B cell (primary cell): ENCODE data around the gene LGI1. TPM values are rescaled to one million over a fixed set of nuclear protein-coding genes. Genes with fewer than 3 reads are reported as not detected.
A peak's percentile ranks its signal among the peaks of the same experiment; 100 is the strongest.

Source experiments
- ATAC-seq: fragments of 200-7000 bp; cut with Tn5 transposase; one replicate; pipeline ENCODE4 v1.10.0; 2021; ENCODE audit warnings: low read depth, mild to moderate bottlenecking, moderate number of reproducible peaks, moderate library complexity
- CTCF ChIA-PET: fragments of 350-600 bp; sonication (Branson Sonifier 250); formaldehyde crosslinking; loops from one replicate; lab custom pipeline; 2021; ENCODE audit warnings: antibody characterized with exemption, inconsistent platforms; lab: Charles Lee
- POLR2A ChIA-PET: fragments of 350-600 bp; sonication (Branson Sonifier 250); formaldehyde crosslinking; loops from one replicate; lab custom pipeline; 2021; ENCODE audit warnings: antibody characterized with exemption; lab: Charles Lee
- DNase-seq: peaks from one replicate; pipeline ENCODE4 v3.0.0; 2013
- H2AFZ ChIP-seq: 2 replicates; pipeline ENCODE4 v1.6.1; 2012; ENCODE audit warnings: mild to moderate bottlenecking, low read depth, low read length; ENCODE audit not compliant: insufficient read depth, poor library complexity, severe bottlenecking
- H3K27ac ChIP-seq, 2 donors: 1 replicate in 1 of 2; 2 replicates in 1 of 2; pipeline ENCODE4 v1.5.1; 2012 to 2013; ENCODE audit warnings: low read length in 2 of 2, mild to moderate bottlenecking in 2 of 2, moderate library complexity in 1 of 2
- H3K27me3 ChIP-seq, 4 experiments: fragments of 200-600 bp in 1 of 4; sonication (generic) in 1 of 4; replicated peaks in 1 of 4; 1 replicate in 2 of 4; 2 replicates in 2 of 4; pipeline versions ENCODE4 v1.6.1 to v1.7.0; 2013 to 2016; ENCODE audit warnings: low read length in 3 of 4, mild to moderate bottlenecking in 2 of 4, mixed read lengths in 1 of 4, moderate library complexity in 1 of 4; ENCODE audit not compliant: insufficient read depth in 4 of 4, control insufficient read depth in 3 of 4; ENCODE audit errors: control extremely low read depth in 1 of 4
- H3K36me3 ChIP-seq, 2 experiments: replicated peaks in 1 of 2; 1 replicate in 1 of 2; 2 replicates in 1 of 2; pipeline versions ENCODE4 v1.6.1 to v1.7.1; 2013; ENCODE audit warnings: low read length in 1 of 2; ENCODE audit not compliant: insufficient read depth in 2 of 2, control insufficient read depth in 1 of 2; ENCODE audit errors: control extremely low read depth in 1 of 2, extremely low read depth in 1 of 2
- H3K4me1 ChIP-seq, 2 donors: fragments of 200-600 bp in 1 of 2; sonication (generic) in 1 of 2; 1 replicate in 1 of 2; 2 replicates in 1 of 2; pipeline versions ENCODE4 v1.5.1 to v1.6.1; 2013 to 2017; ENCODE audit warnings: low read length in 2 of 2; ENCODE audit not compliant: control insufficient read depth in 2 of 2, insufficient read depth in 2 of 2
- H3K4me2 ChIP-seq: replicated peaks from 2 replicates; pipeline ENCODE3; 2012; ENCODE audit warnings: mild to moderate bottlenecking, low read depth, low read length; ENCODE audit not compliant: poor library complexity, severe bottlenecking
- H3K4me3 ChIP-seq, 5 experiments: fragments of 200-600 bp in 1 of 5; sonication (generic) in 1 of 5; 1 replicate in 3 of 5; 2 replicates in 2 of 5; pipeline versions ENCODE4 v1.5.1 to v1.7.0; 2011 to 2016; ENCODE audit warnings: low read length in 4 of 5, mild to moderate bottlenecking in 4 of 5, low read depth in 2 of 5, control low read depth in 1 of 5, moderate library complexity in 1 of 5; ENCODE audit not compliant: insufficient read depth in 1 of 5; ENCODE audit errors: control extremely low read depth in 1 of 5, extremely low read depth in 1 of 5
- H3K79me2 ChIP-seq: fragments of 200-600 bp; sonication (generic); one replicate; pipeline ENCODE4 v1.6.0; 2016; ENCODE audit warnings: low read length; ENCODE audit not compliant: control insufficient read depth, insufficient read depth
- H3K9ac ChIP-seq: fragments of 200-600 bp; sonication (generic); 2 replicates; pipeline ENCODE4 v1.6.1; 2017; ENCODE audit warnings: mild to moderate bottlenecking, low read length, moderate library complexity
- H3K9me3 ChIP-seq, 3 donors: one replicate each; pipeline versions ENCODE4 v1.6.1 to v1.7.1; 2013; ENCODE audit warnings: low read length in 2 of 3; ENCODE audit not compliant: control insufficient read depth in 2 of 3, insufficient read depth in 1 of 3; ENCODE audit errors: control extremely low read depth in 1 of 3
- H4K20me1 ChIP-seq: 2 replicates; pipeline ENCODE4 v1.6.0; 2012; ENCODE audit warnings: mild to moderate bottlenecking, low read length; ENCODE audit not compliant: insufficient read depth, control insufficient read depth, poor library complexity, severe bottlenecking
- H3K27ac Mint-ChIP-seq: one replicate; pipeline ENCODE4 v1.8.0; 2021; ENCODE audit warnings: mixed read lengths
- H3K27me3 Mint-ChIP-seq: one replicate; pipeline ENCODE4 v1.8.0; 2021; ENCODE audit warnings: mixed read lengths
- H3K4me1 Mint-ChIP-seq: one replicate; pipeline ENCODE4 v1.8.0; 2021; ENCODE audit warnings: mixed read lengths
- H3K4me3 Mint-ChIP-seq: one replicate; pipeline ENCODE4 v1.8.0; 2021; ENCODE audit warnings: mixed read lengths
- H3K9me3 Mint-ChIP-seq: one replicate; pipeline ENCODE4 v1.8.0; 2022; ENCODE audit warnings: mixed read lengths; ENCODE audit not compliant: insufficient read depth
- EZH2 ChIP-seq: IDR thresholded peaks from 2 replicates; pipeline ENCODE4 v1.6.1; 2012; ENCODE audit warnings: borderline replicate concordance, low read depth, mild to moderate bottlenecking, moderate library complexity, low read length; ENCODE audit not compliant: insufficient read depth, poor library complexity, severe bottlenecking
- WGBS: methylation state at CpG from one replicate; pipeline ENCODE4 v1.1.5; 2013; ENCODE audit warnings: missing lambda C conversion rate; ENCODE audit not compliant: insufficient coverage; 5-methylcytosine and 5-hydroxymethylcytosine counted together
- intact Hi-C: fragments of 100-400 bp; cut with micrococcal nuclease; formaldehyde crosslinking; loops from one replicate; pipeline ENCODE4 v1.10.0; 2022
- polyA plus RNA-seq: library from polyadenylated mRNA; depleted of rRNA; stranded (reverse); fragments of >200 nt; gene quantifications from 2 replicates; pipeline ENCODE4 v1.2.3, GENCODE V29; 2012
- total RNA-seq, 2 donors: library from RNA; stranded (reverse); fragments of 120-200 nt in 1 of 2; gene quantifications; 1 replicate in 1 of 2; 2 replicates in 1 of 2; pipeline versions ENCODE4 v1.2.3 to v1.2.4, GENCODE V29; 2013 to 2022
- TF ChIP-seq, protein P1 (sequence below): fragments of 200-600 bp; IDR thresholded peaks from one replicate; pipeline ENCODE4 v1.8.0; 2022; ENCODE audit warnings: antibody characterized with exemption, mild to moderate bottlenecking

Gene LGI1
- total and polyA plus RNA-seq, 2 donors (not counting 1 experiment from before 2014, with no cell fraction given): not detected

DNA sequence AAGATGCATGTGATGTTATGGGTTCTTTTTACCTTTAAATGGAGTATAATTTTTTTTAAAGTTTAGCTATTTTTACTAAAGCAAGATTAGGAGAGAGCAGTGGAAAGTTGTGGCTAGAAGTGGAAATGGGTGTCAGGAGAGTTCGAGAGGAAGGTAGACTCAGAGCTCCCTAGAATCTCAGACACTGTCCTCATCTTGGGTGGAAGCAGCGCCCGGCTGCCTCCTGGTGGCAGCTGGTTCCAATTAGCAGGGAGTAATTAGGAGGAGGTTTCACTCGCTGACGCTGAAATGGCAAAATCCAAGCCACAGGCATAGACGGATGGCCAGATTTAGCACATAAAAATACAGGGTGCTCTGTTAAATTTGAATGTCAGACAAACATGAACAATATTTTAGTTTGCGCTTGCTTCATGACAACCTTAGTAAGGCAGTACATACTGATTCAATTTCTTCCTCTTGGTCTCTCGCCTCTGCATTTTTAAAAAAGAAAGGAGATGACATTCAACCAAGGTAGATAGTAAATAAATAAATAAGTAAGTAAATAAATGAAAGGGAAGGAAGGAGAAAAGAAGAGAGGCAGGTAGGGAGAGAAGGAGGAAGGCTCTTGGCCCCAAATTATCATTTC lies 58.5 kb downstream of the LGI1 start:
- no peaks in the 10 kb centered on the region for H3K4me1 ChIP-seq
- no peak for TF ChIP-seq EZH2
- TF ChIP-seq, protein P1, sequence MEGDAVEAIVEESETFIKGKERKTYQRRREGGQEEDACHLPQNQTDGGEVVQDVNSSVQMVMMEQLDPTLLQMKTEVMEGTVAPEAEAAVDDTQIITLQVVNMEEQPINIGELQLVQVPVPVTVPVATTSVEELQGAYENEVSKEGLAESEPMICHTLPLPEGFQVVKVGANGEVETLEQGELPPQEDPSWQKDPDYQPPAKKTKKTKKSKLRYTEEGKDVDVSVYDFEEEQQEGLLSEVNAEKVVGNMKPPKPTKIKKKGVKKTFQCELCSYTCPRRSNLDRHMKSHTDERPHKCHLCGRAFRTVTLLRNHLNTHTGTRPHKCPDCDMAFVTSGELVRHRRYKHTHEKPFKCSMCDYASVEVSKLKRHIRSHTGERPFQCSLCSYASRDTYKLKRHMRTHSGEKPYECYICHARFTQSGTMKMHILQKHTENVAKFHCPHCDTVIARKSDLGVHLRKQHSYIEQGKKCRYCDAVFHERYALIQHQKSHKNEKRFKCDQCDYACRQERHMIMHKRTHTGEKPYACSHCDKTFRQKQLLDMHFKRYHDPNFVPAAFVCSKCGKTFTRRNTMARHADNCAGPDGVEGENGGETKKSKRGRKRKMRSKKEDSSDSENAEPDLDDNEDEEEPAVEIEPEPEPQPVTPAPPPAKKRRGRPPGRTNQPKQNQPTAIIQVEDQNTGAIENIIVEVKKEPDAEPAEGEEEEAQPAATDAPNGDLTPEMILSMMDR: peak; percentile 67
- peaks cover 63% of the 10 kb centered on the region for H3K27me3 Mint-ChIP-seq
- H3K9me3 Mint-ChIP-seq: peaks cover 3% of the 10 kb centered on the region
- intact Hi-C loops: loop anchor here (1.0 kb wide), 1 partner anchor 114 kb away; the partner anchor contains the start of gene FRA10AC1
- no peak overlapping the region for H3K27ac Mint-ChIP-seq
- H2AFZ ChIP-seq: no peak overlapping the region
- no peak overlapping the region for H3K4me3 Mint-ChIP-seq
- POLR2A ChIA-PET: interaction anchor here (1.6 kb wide), 1 partner anchor 114 kb away, joined by 4 read pairs; the partner anchor contains the start of gene FRA10AC1
- H3K9me3 ChIP-seq: peaks cover 0 to 2% (median 0%) of the 10 kb centered on the region in 3 donors
- H3K4me2 ChIP-seq: no peak overlapping the region
- H3K27me3 ChIP-seq: peaks cover 0 to 21% (median 5%) of the 10 kb centered on the region in 4 experiments
- H3K4me1 Mint-ChIP-seq: no peaks in the 10 kb centered on the region
- WGBS: 6% methylated on average over 3 of the region's 8 CpGs
- no peak overlapping the region for H3K9ac ChIP-seq
- H3K79me2 ChIP-seq: no peaks in the 10 kb centered on the region
- DNase-seq: peak; percentile 51
- CTCF ChIA-PET: interaction anchor here (0.7 to 3.6 kb wide), 16 partner anchors 9 to 628 kb away, joined by 3 to 40 read pairs (median 3); partner anchors contain the start of gene FRA10AC1
- no peak overlapping the region for H3K4me3 ChIP-seq
- H4K20me1 ChIP-seq: no peaks in the 10 kb centered on the region
- no peak overlapping the region for H3K27ac ChIP-seq
- H3K36me3 ChIP-seq: no peaks in the 10 kb centered on the region
- no peak for ATAC-seq

DNA sequence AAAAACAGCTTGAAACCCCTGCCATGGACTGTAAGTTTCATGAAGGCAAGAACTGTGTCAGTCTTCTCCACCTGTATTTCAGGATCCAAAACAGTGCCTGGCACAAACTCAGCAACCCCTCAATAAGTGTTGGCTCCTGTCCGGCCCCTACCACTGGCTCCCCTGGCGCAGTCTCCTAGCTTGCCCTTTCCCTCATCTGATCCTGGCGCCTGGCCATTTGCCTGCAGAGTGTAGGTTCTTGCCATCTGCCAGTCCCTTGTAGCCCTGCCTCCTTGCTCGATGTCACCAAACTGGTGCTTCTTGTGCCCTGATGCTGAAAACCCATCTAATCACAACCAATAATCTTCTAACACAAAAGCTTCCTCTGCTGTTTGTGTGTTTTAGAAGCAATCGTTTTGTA lies 60.4 kb downstream of the LGI1 start:
- Histone ChIP-seq H2AFZ (no peak overlapping the region), H3K4me3 (no peak overlapping the region), H3K4me2 (no peak overlapping the region), H3K9ac (no peak overlapping the region), H3K4me1 (no peaks in the 10 kb centered on the region), H3K27ac (no peak overlapping the region), H3K36me3 (no peaks in the 10 kb centered on the region), H3K27me3 (peaks cover 0 to 21% (median 5%) of the 10 kb centered on the region in 4 experiments), H3K9me3 (peaks cover 0 to 2% (median 0%) of the 10 kb centered on the region in 3 donors), H4K20me1 (no peaks in the 10 kb centered on the region), H3K79me2 (no peaks in the 10 kb centered on the region)
- intact Hi-C loops: no loop called here
- POLR2A ChIA-PET: no interaction called here
- peaks cover 57% of the 10 kb centered on the region for H3K27me3 Mint-ChIP-seq
- TF ChIP-seq, protein P1: no peak
- no peak for TF ChIP-seq EZH2
- H3K4me1 Mint-ChIP-seq: no peaks in the 10 kb centered on the region
- WGBS: 98% methylated on average over 4 of the region's 5 CpGs
- peaks cover 3% of the 10 kb centered on the region for H3K9me3 Mint-ChIP-seq
- no peak overlapping the region for H3K27ac Mint-ChIP-seq
- no peak overlapping the region for H3K4me3 Mint-ChIP-seq
- CTCF ChIA-PET: interaction anchor here (0.9 kb wide), 1 partner anchor 11 kb away, joined by 3 read pairs; no protein-coding TSS in a partner anchor
- DNase-seq: no peak
- ATAC-seq: no peak
